HCT116 (cell line): ENCODE results near the gene KIR3DL1. TPM values are rescaled to one million over a fixed set of nuclear protein-coding genes. Genes with fewer than 3 reads are reported as not detected.

Source experiments
- ATAC-seq: fragments of 200-7000 bp; cut with Tn5 transposase; 2 replicates; pipeline ENCODE4 v1.9.1; 2020; ENCODE audit warnings: mild to moderate bottlenecking, moderate library complexity
- BruUV-seq: library from RNA; stranded (reverse); fragments of 400-500 nt; replicated peaks from 2 replicates; lab custom pipeline; 2021; lab: Mats Ljungman, UMichigan
- CTCF ChIA-PET: fragments of 300-600 bp; sonication (Branson Sonifier 250); formaldehyde crosslinking; loops from one replicate; lab custom pipeline; 2021; ENCODE audit warnings: antibody characterized with exemption; lab: Charles Lee
- POLR2A ChIA-PET: fragments of 300-600, 350-600 bp; sonication (Branson Sonifier 250); formaldehyde crosslinking; loops from one replicate; lab custom pipeline; 2021; ENCODE audit warnings: antibody characterized with exemption; lab: Charles Lee
- RAD21 ChIA-PET, 2 experiments: fragments of 300-600 bp; sonication (Branson Sonifier 250); formaldehyde crosslinking; loops; one replicate each; lab custom pipeline; 2023; ENCODE audit warnings: low total read pairs in 2 of 2; ENCODE audit not compliant: uncharacterized antibody in 2 of 2, unreplicated experiment in 2 of 2, low non-redundant PET in 1 of 2; lab: Charles Lee
- DNase-seq: peaks from one replicate; pipeline ENCODE4 v3.0.0-alpha.2; 2010; ENCODE audit warnings: low read depth, low spot score
- H2AFZ ChIP-seq: fragments of 200-600 bp; shearing (Covaris generic), sonication (generic); 2 replicates; pipeline ENCODE4 v1.6.1; 2017; ENCODE audit warnings: low read depth, mixed run types, mixed read lengths, antibody characterized with exemption, low read length; ENCODE audit not compliant: poor library complexity, severe bottlenecking
- H3K27ac ChIP-seq: 2 replicates; pipeline ENCODE4 v1.5.1; 2012; ENCODE audit warnings: low read depth, low read length
- H3K27me3 ChIP-seq: fragments of 200-600 bp; sonication (generic); 2 replicates; pipeline ENCODE4 v1.6.1; 2016; ENCODE audit warnings: mixed run types, low read length, mixed read lengths; ENCODE audit not compliant: insufficient read depth
- H3K36me3 ChIP-seq, 2 experiments: fragments of 200-500 bp in 1 of 2; fragments of 200-600 bp in 1 of 2; sonication (Bioruptor generic) in 1 of 2; sonication (generic) in 1 of 2; 2 replicates each; pipeline versions ENCODE4 v1.5.1 to v1.6.1; 2014 to 2016; ENCODE audit warnings: low read length in 2 of 2, inconsistent platforms in 1 of 2, mixed read lengths in 1 of 2, mixed run types in 1 of 2; ENCODE audit not compliant: insufficient read depth in 2 of 2, control insufficient read depth in 1 of 2
- H3K4me1 ChIP-seq, 2 experiments: fragments of 200-600 bp in 1 of 2; sonication (generic) in 1 of 2; 2 replicates each; pipeline versions ENCODE4 v1.5.1 to v1.6.1; 2012 to 2017; ENCODE audit warnings: low read length in 2 of 2, inconsistent platforms in 1 of 2, mild to moderate bottlenecking in 1 of 2, mixed read lengths in 1 of 2, mixed run types in 1 of 2, moderate library complexity in 1 of 2; ENCODE audit not compliant: insufficient read depth in 2 of 2, control insufficient read depth in 1 of 2
- H3K4me2 ChIP-seq: fragments of 200-600 bp; sonication (generic); 2 replicates; pipeline ENCODE4 v1.6.1; 2017; ENCODE audit warnings: mixed run types, low read length, mixed read lengths
- H3K4me3 ChIP-seq, 2 experiments: fragments of 200-600 bp in 1 of 2; sonication (generic) in 1 of 2; replicated peaks in 1 of 2; 2 replicates each; pipeline ENCODE4 v1.5.1; 2011 to 2016; ENCODE audit warnings: low read length in 2 of 2, control low read depth in 1 of 2, low read depth in 1 of 2, mild to moderate bottlenecking in 1 of 2, mixed read lengths in 1 of 2, mixed run types in 1 of 2
- H3K79me2 ChIP-seq: fragments of 200-600 bp; sonication (generic); 2 replicates; pipeline ENCODE4 v1.6.1; 2017; ENCODE audit warnings: mild to moderate bottlenecking, mixed run types, low read length, moderate library complexity, mixed read lengths; ENCODE audit not compliant: insufficient read depth
- H3K9ac ChIP-seq: fragments of 200-600 bp; sonication (generic); 2 replicates; pipeline ENCODE4 v1.6.1; 2016; ENCODE audit warnings: low read length, mixed read lengths
- H3K9me2 ChIP-seq: fragments of 200-600 bp; sonication (generic), shearing (Covaris generic); 2 replicates; pipeline ENCODE4 v1.6.1; 2017; ENCODE audit warnings: mixed run types, mild to moderate bottlenecking, moderate library complexity; ENCODE audit not compliant: insufficient read depth
- H3K9me3 ChIP-seq, 2 experiments: fragments of 200-500 bp in 1 of 2; fragments of 200-600 bp in 1 of 2; sonication (Bioruptor generic) in 1 of 2; sonication (generic) in 1 of 2; 2 replicates each; pipeline ENCODE4 v1.6.1; 2014 to 2017; ENCODE audit warnings: low read length in 2 of 2, mixed read lengths in 2 of 2, inconsistent platforms in 1 of 2, low read depth in 1 of 2, mild to moderate bottlenecking in 1 of 2, mixed run types in 1 of 2, moderate library complexity in 1 of 2; ENCODE audit not compliant: control insufficient read depth in 1 of 2, insufficient read depth in 1 of 2
- H4K20me1 ChIP-seq: fragments of 200-600 bp; sonication (generic), shearing (Covaris generic); 2 replicates; pipeline ENCODE4 v1.6.1; 2017; ENCODE audit warnings: mixed run types, mild to moderate bottlenecking, moderate library complexity; ENCODE audit not compliant: insufficient read depth
- CBX3 ChIP-seq: IDR thresholded peaks from 2 replicates; pipeline ENCODE4 v1.6.1; 2012; ENCODE audit warnings: low read depth
- CEBPB ChIP-seq: IDR thresholded peaks from 2 replicates; pipeline ENCODE4 v1.6.1; 2012; ENCODE audit warnings: low read depth
- EGR1 ChIP-seq: IDR thresholded peaks from 2 replicates; pipeline ENCODE4 v1.6.1; 2012; ENCODE audit warnings: low read depth
- EZH2 ChIP-seq: fragments of 200-600 bp; sonication (generic); IDR thresholded peaks from 2 replicates; pipeline ENCODE4 v1.6.1; 2017; ENCODE audit warnings: antibody characterized with exemption, mixed run types
- EZH2phosphoT487 ChIP-seq: fragments of 200-600 bp; IDR thresholded peaks from 2 replicates; pipeline ENCODE4 v1.6.1; 2018; ENCODE audit warnings: antibody characterized with exemption, borderline replicate concordance
- FOSL1 ChIP-seq: IDR thresholded peaks from 2 replicates; pipeline ENCODE4 v1.6.1; 2012; ENCODE audit warnings: low read depth
- JUND ChIP-seq: IDR thresholded peaks from 2 replicates; pipeline ENCODE4 v1.6.1; 2012
- POLR2AphosphoS5 ChIP-seq: IDR thresholded peaks from 2 replicates; pipeline ENCODE4 v1.6.1; 2011; ENCODE audit warnings: mild to moderate bottlenecking, low read depth, low read length, moderate library complexity
- SIN3A ChIP-seq: IDR thresholded peaks from 2 replicates; pipeline ENCODE4 v1.6.1; 2012; ENCODE audit warnings: low read depth
- TCF7L2 ChIP-seq: IDR thresholded peaks from 2 replicates; pipeline ENCODE4 v1.7.0; 2011; ENCODE audit warnings: borderline replicate concordance, inconsistent platforms; ENCODE audit not compliant: insufficient read depth, insufficient read length; ENCODE audit errors: extremely low read depth
- ZBTB33 ChIP-seq: IDR thresholded peaks from 2 replicates; pipeline ENCODE4 v1.6.1; 2011; ENCODE audit warnings: mild to moderate bottlenecking, low read length, moderate library complexity; ENCODE audit not compliant: insufficient replicate concordance; ENCODE audit errors: extremely low read depth
- intact Hi-C: fragments of 100-400 bp; cut with micrococcal nuclease; formaldehyde crosslinking; loops from 2 replicates; pipeline ENCODE4 v1.10.0; 2022
- total RNA-seq: library from RNA; stranded (reverse); gene quantifications from one replicate; pipeline ENCODE4 v1.2.1, GENCODE V29; 2021; ENCODE audit not compliant: unreplicated experiment
- TF ChIP-seq, protein P1 (sequence below), 3 experiments: fragments of 200-600 bp in 1 of 3; sonication (generic) in 1 of 3; IDR thresholded peaks in 2 of 3; conservative IDR thresholded peaks in 1 of 3; 2 replicates each; pipeline ENCODE4 v1.5.1; 2012 to 2017; ENCODE audit warnings: low read depth in 2 of 3, low read length in 2 of 3, antibody characterized with exemption in 1 of 3, borderline replicate concordance in 1 of 3, control low read depth in 1 of 3, mild to moderate bottlenecking in 1 of 3, mixed read lengths in 1 of 3, mixed run types in 1 of 3, moderate library complexity in 1 of 3; ENCODE audit not compliant: insufficient read depth in 1 of 3

The KIR3DL1 gene
- total RNA-seq, 1 experiment from 2014 or later, result not detected

DNA sequence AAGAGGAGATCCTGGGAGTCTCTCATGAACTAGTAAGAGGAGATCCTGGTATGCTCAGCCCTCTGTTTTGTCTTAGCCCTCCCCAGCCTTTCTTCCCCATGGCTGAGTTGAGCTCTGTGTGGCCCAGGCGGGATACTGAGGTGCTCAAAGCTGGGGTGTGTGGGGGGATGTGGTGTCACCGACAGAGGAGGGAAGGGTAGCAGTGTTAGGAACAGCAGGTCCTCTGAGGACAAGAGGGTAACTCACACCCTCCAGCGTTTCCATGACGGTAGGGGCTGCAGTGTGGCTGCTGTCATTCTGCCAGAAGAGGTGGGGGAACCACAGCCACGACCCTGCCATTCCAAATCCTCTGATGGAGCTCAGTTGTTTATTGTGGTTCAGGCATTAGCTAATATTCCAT lies 12.2 kb upstream of the KIR3DL1 start:
- H3K9ac ChIP-seq, result no peak overlapping the region
- H3K4me3 ChIP-seq, result no peak overlapping the region
- H2AFZ ChIP-seq, result no peak overlapping the region
- H3K9me3 ChIP-seq, result peaks cover 0 to 3% of the 10 kb centered on the region in 2 experiments; a peak in 1 of 4 replicates
- POLR2A ChIA-PET, result no interaction called here
- TF ChIP-seq SIN3A (no peak), ZBTB33 (no peak), EZH2 (no peak), POLR2AphosphoS5 (no peak), CBX3 (no peak), TCF7L2 (no peak), CEBPB (no peak), JUND (no peak), FOSL1 (no peak), EZH2phosphoT487 (no peak), EGR1 (no peak)
- TF ChIP-seq, protein P1, sequence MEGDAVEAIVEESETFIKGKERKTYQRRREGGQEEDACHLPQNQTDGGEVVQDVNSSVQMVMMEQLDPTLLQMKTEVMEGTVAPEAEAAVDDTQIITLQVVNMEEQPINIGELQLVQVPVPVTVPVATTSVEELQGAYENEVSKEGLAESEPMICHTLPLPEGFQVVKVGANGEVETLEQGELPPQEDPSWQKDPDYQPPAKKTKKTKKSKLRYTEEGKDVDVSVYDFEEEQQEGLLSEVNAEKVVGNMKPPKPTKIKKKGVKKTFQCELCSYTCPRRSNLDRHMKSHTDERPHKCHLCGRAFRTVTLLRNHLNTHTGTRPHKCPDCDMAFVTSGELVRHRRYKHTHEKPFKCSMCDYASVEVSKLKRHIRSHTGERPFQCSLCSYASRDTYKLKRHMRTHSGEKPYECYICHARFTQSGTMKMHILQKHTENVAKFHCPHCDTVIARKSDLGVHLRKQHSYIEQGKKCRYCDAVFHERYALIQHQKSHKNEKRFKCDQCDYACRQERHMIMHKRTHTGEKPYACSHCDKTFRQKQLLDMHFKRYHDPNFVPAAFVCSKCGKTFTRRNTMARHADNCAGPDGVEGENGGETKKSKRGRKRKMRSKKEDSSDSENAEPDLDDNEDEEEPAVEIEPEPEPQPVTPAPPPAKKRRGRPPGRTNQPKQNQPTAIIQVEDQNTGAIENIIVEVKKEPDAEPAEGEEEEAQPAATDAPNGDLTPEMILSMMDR (IDR thresholded peaks at IDR 0.05 in 2 of 3, conservative IDR thresholded peaks at IDR 0.05 in 1 of 3; ENCODE audit: borderline replicate concordance in 1 of 3, insufficient read depth in 1 of 3, low read depth in 2 of 3, low read length in 2 of 3), result no peak
- TF ChIP-seq, all 23 proteins: peak for 0
- Histone ChIP-seq H3K79me2 (no peaks in the 10 kb centered on the region), H3K36me3 (no peaks in the 10 kb centered on the region), H3K27me3 (peaks cover 19% of the 10 kb centered on the region; the same call in 1 of the 2 replicates), H3K27ac (no peak overlapping the region), H3K9me2 (no peaks in the 10 kb centered on the region), H4K20me1 (no peaks in the 10 kb centered on the region), H3K4me1 (no peaks in the 10 kb centered on the region), H3K4me2 (no peak overlapping the region)
- ChIA-PET CTCF (no interaction called here), RAD21 (no interaction called here)
- intact Hi-C loops, result no loop called here
- no peak for ATAC-seq
- no TSS peak for BruUV-seq
- no peak for DNase-seq
